Gastrocnemius medialis (tissue), 4 donors: ENCODE data around the gene PHACTR3.

Source experiments
- CTCF ChIP-seq, 5 experiments: fragments of 450-650 bp in 3 of 5; fragments of 200-600 bp in 2 of 5; sonication (generic) in 2 of 5; IDR thresholded peaks in 4 of 5; conservative IDR thresholded peaks in 1 of 5; 1 replicate in 4 of 5; 2 replicates in 1 of 5; pipeline ENCODE4 v1.5.1; 2016 to 2019; ENCODE audit warnings: antibody characterized with exemption in 5 of 5, mild to moderate bottlenecking in 3 of 5, moderate library complexity in 3 of 5
- POLR2A ChIP-seq, 2 donors: fragments of 450-650 bp; IDR thresholded peaks; one replicate each; pipeline ENCODE4 v1.6.1; 2017; ENCODE audit warnings: antibody characterized with exemption in 2 of 2, mild to moderate bottlenecking in 2 of 2, moderate library complexity in 2 of 2

- TF ChIP-seq CTCF (IDR thresholded peaks at IDR 0.05 in 4 of 5, conservative IDR thresholded peaks at IDR 0.05 in 1 of 5) (no peak), POLR2A (IDR thresholded peaks at IDR 0.05) (no peak)
Measured at GRCh38 chr20:59636766-59637370, 32.5 kb downstream of the PHACTR3 start.
